HepG2 (cell line): Measurements from ENCODE around the gene ATP2B3. TPM values are rescaled to one million over a fixed set of nuclear protein-coding genes. Genes with fewer than 3 reads are reported as not detected.

Experiments
- ATAC-seq: fragments of 200-7000 bp; cut with Tn5 transposase; 3 replicates; pipeline ENCODE4 v1.9.1; 2020; ENCODE audit warnings: mild to moderate bottlenecking, moderate library complexity
- BruUV-seq: library from RNA; stranded (reverse); fragments of 400-500 nt; replicated peaks from 2 replicates; lab custom pipeline; 2021; lab: Mats Ljungman, UMichigan
- CTCF ChIA-PET: fragments of 300-600 bp; formaldehyde crosslinking; extraction: SDS; loops from one replicate; lab custom pipeline; 2021; ENCODE audit warnings: low total read pairs, inconsistent platforms, low intra/inter-chr PET ratio; lab: Yijun Ruan, JAX
- POLR2A ChIA-PET: fragments of 350-600 bp; sonication (Branson Sonifier 250); formaldehyde crosslinking; loops from one replicate; lab custom pipeline; 2020; ENCODE audit warnings: antibody characterized with exemption, inconsistent platforms; lab: Yijun Ruan, JAX
- DNase-seq: peaks from one replicate; pipeline ENCODE4 v3.0.0-alpha.2; 2015; ENCODE audit warnings: low spot score
- FAIRE-seq: peaks from 3 replicates; lab custom pipeline; 2011; peaks lifted over from hg19 to GRCh38; lab: Jason Lieb, UNC
- H2AFZ ChIP-seq: one replicate; pipeline ENCODE4 v1.6.1; 2011; ENCODE audit warnings: low read length, inconsistent platforms
- H3K27ac ChIP-seq: fragments of 300-600 bp; 3 replicates; pipeline ENCODE4 v1.8.0; 2011; ENCODE audit warnings: mixed run types, mild to moderate bottlenecking, mixed read lengths, low read length, inconsistent platforms; ENCODE audit not compliant: insufficient read depth; ENCODE audit errors: extremely low read length
- H3K27me3 ChIP-seq, 2 experiments: fragments of 200-600 bp in 1 of 2; 2 replicates in 1 of 2; 3 replicates in 1 of 2; pipeline versions ENCODE4 v1.6.0 to v1.8.0; 2011; ENCODE audit warnings: low read length in 2 of 2, mild to moderate bottlenecking in 2 of 2, moderate library complexity in 2 of 2, inconsistent platforms in 1 of 2; ENCODE audit not compliant: insufficient read depth in 2 of 2, control insufficient read depth in 1 of 2
- H3K36me3 ChIP-seq, 2 experiments: fragments of 200-600 bp in 1 of 2; replicated peaks in 1 of 2; 2 replicates in 1 of 2; 3 replicates in 1 of 2; pipeline versions ENCODE4 v1.5.1 to v1.8.0; 2011; ENCODE audit warnings: low read length in 2 of 2, inconsistent platforms in 1 of 2; ENCODE audit not compliant: insufficient read depth in 2 of 2, control insufficient read depth in 1 of 2
- H3K4me1 ChIP-seq: 2 replicates; pipeline ENCODE4 v1.5.1; 2012; ENCODE audit warnings: low read length, inconsistent platforms; ENCODE audit not compliant: insufficient read depth
- H3K4me2 ChIP-seq: 2 replicates; pipeline ENCODE4 v1.6.0; 2011; ENCODE audit warnings: low read depth, low read length, inconsistent platforms
- H3K4me3 ChIP-seq, 3 experiments: fragments of 200-600 bp in 1 of 3; sonication (generic), shearing (Covaris generic) in 1 of 3; replicated peaks in 1 of 3; 2 replicates each; pipeline ENCODE4 v1.5.1; 2011 to 2016; ENCODE audit warnings: low read length in 3 of 3, inconsistent platforms in 2 of 3, low read depth in 2 of 3, mild to moderate bottlenecking in 2 of 3, control low read depth in 1 of 3, mixed read lengths in 1 of 3; ENCODE audit not compliant: insufficient read depth in 1 of 3
- H3K79me2 ChIP-seq: one replicate; pipeline ENCODE4 v1.6.1; 2011; ENCODE audit warnings: low read length, inconsistent platforms; ENCODE audit not compliant: insufficient read depth
- H3K9ac ChIP-seq: 2 replicates; pipeline ENCODE4 v1.6.0; 2011; ENCODE audit warnings: mild to moderate bottlenecking, low read depth, low read length, inconsistent platforms; ENCODE audit not compliant: insufficient read depth
- H3K9me3 ChIP-seq: 2 replicates; pipeline ENCODE4 v1.5.1; 2012; ENCODE audit warnings: mild to moderate bottlenecking, low read length
- H4K20me1 ChIP-seq: 2 replicates; pipeline ENCODE4 v1.6.0; 2011; ENCODE audit warnings: inconsistent platforms, mild to moderate bottlenecking, low read length, moderate library complexity; ENCODE audit not compliant: insufficient read depth
- ESRRA ChIP-seq: sonication (generic); formaldehyde crosslinking; IDR thresholded peaks from 2 replicates; pipeline ENCODE4 v1.5.1; 2020; ENCODE audit warnings: mild to moderate bottlenecking, low read depth, missing genetic modification reagents
- KDM3A ChIP-seq: IDR thresholded peaks from 2 replicates; pipeline ENCODE4 v1.6.1; 2018; ENCODE audit warnings: low read depth, missing compliant biosample characterization
- KLF16 ChIP-seq, 2 experiments: sonication (generic) in 1 of 2; formaldehyde crosslinking in 1 of 2; IDR thresholded peaks; 2 replicates each; pipeline versions ENCODE4 v1.6.1 to v1.8.0; 2016 to 2023; ENCODE audit warnings: missing genetic modification reagents in 2 of 2, missing compliant biosample characterization in 1 of 2
- MED1 ChIP-seq: sonication (generic); formaldehyde crosslinking; IDR thresholded peaks from 2 replicates; pipeline ENCODE4 v1.4.0; 2020; ENCODE audit warnings: missing genetic modification reagents
- PRMT3 ChIP-seq: sonication (generic); formaldehyde crosslinking; IDR thresholded peaks from 2 replicates; pipeline ENCODE4 v1.8.1; 2022; ENCODE audit warnings: low read depth, mild to moderate bottlenecking, moderate library complexity, missing genetic modification reagents, borderline replicate concordance
- SAP130 ChIP-seq: IDR thresholded peaks from 2 replicates; pipeline ENCODE4 v1.6.1; 2016; ENCODE audit warnings: low read depth
- TEAD3 ChIP-seq: optimal IDR thresholded peaks from 2 replicates; pipeline ENCODE3; 2016; ENCODE audit warnings: borderline replicate concordance
- ZBTB7B ChIP-seq: sonication (generic); formaldehyde crosslinking; IDR thresholded peaks from 2 replicates; pipeline ENCODE4 v1.4.0; 2020; ENCODE audit warnings: missing genetic modification reagents
- ZNF556 ChIP-seq: sonication (generic); formaldehyde crosslinking; IDR thresholded peaks from 2 replicates; pipeline ENCODE4 v1.4.0; 2020; ENCODE audit warnings: mild to moderate bottlenecking, missing genetic modification reagents, borderline replicate concordance
- ZNF788 ChIP-seq: sonication (generic); formaldehyde crosslinking; IDR thresholded peaks from 2 replicates; pipeline ENCODE4 v1.5.0; 2020; ENCODE audit warnings: mild to moderate bottlenecking, missing genetic modification reagents, borderline replicate concordance
- WGBS: methylation state at CpG from one replicate; pipeline ENCODE4 v1.1.6; 2017; ENCODE audit warnings: low lambda C conversion rate; 5-methylcytosine and 5-hydroxymethylcytosine counted together
- in situ Hi-C: cut with HindIII; loops from 2 replicates; pipeline ENCODE4 v1.10.0; 2017; ENCODE audit warnings: low pct_unique_long_range_greater_than_20kb; ENCODE audit not compliant: extremely low pct_ligation_motif_present
- intact Hi-C: fragments of 100-400 bp; cut with micrococcal nuclease; formaldehyde crosslinking; loops from one replicate; pipeline ENCODE4 v1.10.0; 2022; ENCODE audit not compliant: unreplicated experiment
- polyA plus RNA-seq, 8 experiments: library from polyadenylated mRNA; depleted of rRNA in 3 of 8; stranded (reverse) in 7 of 8; unstranded in 1 of 8; fragments of >200 nt; fragmentation: Illumina TruSeq in 4 of 8; extraction: Trizol in 4 of 8; gene quantifications; 2 replicates each; pipeline versions ENCODE4 v1.2.1 to v1.2.3, GENCODE V29; 2011 to 2016; ENCODE audit warnings: low read depth in 4 of 8, missing spikeins in 1 of 8, mixed read lengths in 1 of 8; ENCODE audit not compliant: insufficient read depth in 1 of 8
- total RNA-seq, 5 experiments: library from RNA; depleted of rRNA; stranded (reverse); fragments of >200 nt; fragmentation: Illumina TruSeq; extraction: Trizol; gene quantifications; 2 replicates each; pipeline ENCODE4 v1.2.3, GENCODE V29; 2016; ENCODE audit warnings: low read depth in 1 of 5
- TF ChIP-seq, protein P1 (sequence below): sonication (generic); formaldehyde crosslinking; IDR thresholded peaks from 2 replicates; pipeline ENCODE4 v1.5.0; 2020; ENCODE audit warnings: missing genetic modification reagents
- TF ChIP-seq, protein P2 (sequence below): sonication (generic); formaldehyde crosslinking; IDR thresholded peaks from 2 replicates; pipeline ENCODE4 v1.5.1; 2020; ENCODE audit warnings: mild to moderate bottlenecking, missing genetic modification reagents, moderate library complexity
- TF ChIP-seq, protein P3 (sequence below): sonication (generic); formaldehyde crosslinking; IDR thresholded peaks from 2 replicates; pipeline ENCODE4 v1.5.1; 2020; ENCODE audit warnings: mild to moderate bottlenecking, missing genetic modification reagents, moderate library complexity

The ATP2B3 gene
- total and polyA plus RNA-seq, 2 of the 13 experiments (the other 11 are each of a cell fraction or from before 2014, with no cell fraction given), result not detected

GRCh38 chrX:153609917-153610835 is 92.7 kb downstream of the ATP2B3 start (continued):
- TF ChIP-seq, protein P1, sequence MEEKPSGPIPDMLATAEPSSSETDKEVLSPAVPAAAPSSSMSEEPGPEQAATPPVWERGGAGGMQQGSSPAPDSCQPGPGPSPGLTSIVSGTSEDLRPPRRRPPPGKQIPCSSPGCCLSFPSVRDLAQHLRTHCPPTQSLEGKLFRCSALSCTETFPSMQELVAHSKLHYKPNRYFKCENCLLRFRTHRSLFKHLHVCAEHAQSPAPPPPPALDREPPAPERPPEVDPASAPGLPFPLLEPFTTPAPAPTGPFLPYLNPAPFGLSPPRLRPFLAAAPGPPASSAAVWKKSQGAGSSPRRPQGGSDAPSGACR (CRISPR knock-in tag), result no peak
- TF ChIP-seq PRMT3 (CRISPR knock-in tag) (no peak), ZBTB7B (peak; percentile 81), ESRRA (0 out of 2 replicates have a peak, but pooled peaks have one; percentile 18), ZNF788 (CRISPR knock-in tag) (peak; percentile 37; the same call in 1 of the 2 replicates), KDM3A (CRISPR knock-in tag) (peak; percentile 63; the same call in 1 of the 2 replicates), KLF16 (CRISPR knock-in tag; IDR thresholded peaks at IDR 0.05) (0 out of 4 replicates have a peak, but pooled peaks of 1 of the 2 experiments have one; percentile 23), ZNF556 (no peak; the same call in 1 of the 2 replicates), TEAD3 (peak; percentile 42)

DNA sequence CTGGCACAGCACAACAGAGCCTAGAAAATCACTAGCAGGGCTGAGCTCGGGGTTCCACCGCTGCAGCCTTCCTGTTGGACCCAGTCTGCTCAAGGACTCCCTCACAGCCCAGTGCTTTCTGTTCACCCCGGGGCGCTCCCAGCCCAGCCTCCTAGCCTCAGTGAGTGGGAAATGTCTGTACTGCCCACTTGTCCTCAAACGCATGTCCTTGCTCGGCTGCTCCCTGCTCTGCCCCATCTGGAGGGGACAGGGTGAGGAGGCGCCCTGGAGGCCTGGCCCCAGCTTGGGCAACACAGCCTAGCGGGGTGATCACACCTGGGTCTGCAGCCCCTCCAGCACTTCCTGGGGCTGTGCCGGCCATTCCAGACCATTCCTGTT is 93.4 kb downstream of the ATP2B3 start:
- Histone ChIP-seq H3K36me3 (no peaks in the 10 kb centered on the region), H3K4me2 (peak overlapping the region; percentile 74), H3K79me2 (no peaks in the 10 kb centered on the region), H3K27me3 (no peaks in the 10 kb centered on the region), H4K20me1 (no peaks in the 10 kb centered on the region), H3K9me3 (no peaks in the 10 kb centered on the region), H2AFZ (no peak overlapping the region), H3K9ac (0 out of 2 replicates have a peak overlapping the region, but pooled peaks have one; percentile 46), H3K4me3 (peak overlapping the region in 2 of 3 experiments; percentile 8 to 58; a peak in 2 of 6 replicates), H3K4me1 (peaks cover 18% of the 10 kb centered on the region), H3K27ac (peak overlapping the region; percentile 72)
- DNase-seq (no peak), FAIRE-seq (no peak), ATAC-seq (peak; percentile 60)
- ChIA-PET CTCF (interaction anchor here (1.1 to 2.7 kb wide), 5 partner anchors 26 to 51 kb away, joined by 3 to 21 read pairs (median 12); no protein-coding TSS in a partner anchor), POLR2A (interaction anchor here (1.0 to 9.1 kb wide), 5 partner anchors 12 to 38 kb away, joined by 5 to 144 read pairs (median 13); partner anchors contain the start of genes CCNQ and DUSP9)
- intact Hi-C loops (loop anchor here (1.0 to 2.0 kb wide), 3 partner anchors 12 to 52 kb away; no protein-coding TSS in a partner anchor), in situ Hi-C loops (loop anchor here (5.0 kb wide), 1 partner anchor 36 kb away; the partner anchor contains the start of gene DUSP9)
- no CpG with 5 or more reads among the region's 9 CpGs for WGBS
- BruUV-seq, result no TSS peak
- TF ChIP-seq SAP130 (CRISPR knock-in tag) (peak; percentile 5; the same call in 1 of the 2 replicates), MED1 (no peak; the same call in none of the 2 replicates)
- TF ChIP-seq, protein P2, sequence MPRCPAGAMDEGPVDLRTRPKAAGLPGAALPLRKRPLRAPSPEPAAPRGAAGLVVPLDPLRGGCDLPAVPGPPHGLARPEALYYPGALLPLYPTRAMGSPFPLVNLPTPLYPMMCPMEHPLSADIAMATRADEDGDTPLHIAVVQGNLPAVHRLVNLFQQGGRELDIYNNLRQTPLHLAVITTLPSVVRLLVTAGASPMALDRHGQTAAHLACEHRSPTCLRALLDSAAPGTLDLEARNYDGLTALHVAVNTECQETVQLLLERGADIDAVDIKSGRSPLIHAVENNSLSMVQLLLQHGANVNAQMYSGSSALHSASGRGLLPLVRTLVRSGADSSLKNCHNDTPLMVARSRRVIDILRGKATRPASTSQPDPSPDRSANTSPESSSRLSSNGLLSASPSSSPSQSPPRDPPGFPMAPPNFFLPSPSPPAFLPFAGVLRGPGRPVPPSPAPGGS (CRISPR knock-in tag), result no peak
- TF ChIP-seq, protein P3, sequence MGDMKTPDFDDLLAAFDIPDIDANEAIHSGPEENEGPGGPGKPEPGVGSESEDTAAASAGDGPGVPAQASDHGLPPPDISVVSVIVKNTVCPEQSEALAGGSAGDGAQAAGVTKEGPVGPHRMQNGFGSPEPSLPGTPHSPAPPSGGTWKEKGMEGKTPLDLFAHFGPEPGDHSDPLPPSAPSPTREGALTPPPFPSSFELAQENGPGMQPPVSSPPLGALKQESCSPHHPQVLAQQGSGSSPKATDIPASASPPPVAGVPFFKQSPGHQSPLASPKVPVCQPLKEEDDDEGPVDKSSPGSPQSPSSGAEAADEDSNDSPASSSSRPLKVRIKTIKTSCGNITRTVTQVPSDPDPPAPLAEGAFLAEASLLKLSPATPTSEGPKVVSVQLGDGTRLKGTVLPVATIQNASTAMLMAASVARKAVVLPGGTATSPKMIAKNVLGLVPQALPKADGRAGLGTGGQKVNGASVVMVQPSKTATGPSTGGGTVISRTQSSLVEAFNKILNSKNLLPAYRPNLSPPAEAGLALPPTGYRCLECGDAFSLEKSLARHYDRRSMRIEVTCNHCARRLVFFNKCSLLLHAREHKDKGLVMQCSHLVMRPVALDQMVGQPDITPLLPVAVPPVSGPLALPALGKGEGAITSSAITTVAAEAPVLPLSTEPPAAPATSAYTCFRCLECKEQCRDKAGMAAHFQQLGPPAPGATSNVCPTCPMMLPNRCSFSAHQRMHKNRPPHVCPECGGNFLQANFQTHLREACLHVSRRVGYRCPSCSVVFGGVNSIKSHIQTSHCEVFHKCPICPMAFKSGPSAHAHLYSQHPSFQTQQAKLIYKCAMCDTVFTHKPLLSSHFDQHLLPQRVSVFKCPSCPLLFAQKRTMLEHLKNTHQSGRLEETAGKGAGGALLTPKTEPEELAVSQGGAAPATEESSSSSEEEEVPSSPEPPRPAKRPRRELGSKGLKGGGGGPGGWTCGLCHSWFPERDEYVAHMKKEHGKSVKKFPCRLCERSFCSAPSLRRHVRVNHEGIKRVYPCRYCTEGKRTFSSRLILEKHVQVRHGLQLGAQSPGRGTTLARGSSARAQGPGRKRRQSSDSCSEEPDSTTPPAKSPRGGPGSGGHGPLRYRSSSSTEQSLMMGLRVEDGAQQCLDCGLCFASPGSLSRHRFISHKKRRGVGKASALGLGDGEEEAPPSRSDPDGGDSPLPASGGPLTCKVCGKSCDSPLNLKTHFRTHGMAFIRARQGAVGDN (CRISPR knock-in tag), result peak; percentile 54
